NCI-H2107 (cell line): Measurements from ENCODE around the gene TMEM31.
"Not testable (repeated sequence)": the region's sequence is repeated elsewhere in the genome, so short reads cannot be mapped to it uniquely, and the experiment has no call there.

ENCODE experiments used
- DNase-seq: peaks from one replicate; lab custom pipeline; 2025; lab: John Stamatoyannopoulos, UW

TMEM31 gene

DNA sequence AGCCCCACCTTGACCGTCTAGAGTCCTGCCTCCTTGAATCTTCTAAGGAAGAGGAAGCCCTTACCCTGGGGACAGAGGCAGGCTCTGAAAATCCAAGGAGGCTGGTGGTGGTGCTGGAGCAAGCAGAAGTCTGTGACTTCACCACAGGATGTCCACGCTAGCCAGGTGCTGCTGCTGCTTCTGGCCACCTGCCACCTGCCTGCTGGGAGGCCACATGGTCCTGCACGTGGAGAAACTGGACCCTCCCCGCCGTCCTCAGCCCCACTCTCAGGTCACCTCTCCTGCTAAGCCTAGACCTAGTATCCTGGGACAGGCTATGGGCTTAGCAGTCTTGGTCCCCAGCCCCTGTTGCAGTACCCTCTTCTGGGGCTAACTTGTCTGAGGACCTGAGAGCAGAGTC lies 15.8 kb downstream of the TMEM31 start:
- no peak for DNase-seq

DNA sequence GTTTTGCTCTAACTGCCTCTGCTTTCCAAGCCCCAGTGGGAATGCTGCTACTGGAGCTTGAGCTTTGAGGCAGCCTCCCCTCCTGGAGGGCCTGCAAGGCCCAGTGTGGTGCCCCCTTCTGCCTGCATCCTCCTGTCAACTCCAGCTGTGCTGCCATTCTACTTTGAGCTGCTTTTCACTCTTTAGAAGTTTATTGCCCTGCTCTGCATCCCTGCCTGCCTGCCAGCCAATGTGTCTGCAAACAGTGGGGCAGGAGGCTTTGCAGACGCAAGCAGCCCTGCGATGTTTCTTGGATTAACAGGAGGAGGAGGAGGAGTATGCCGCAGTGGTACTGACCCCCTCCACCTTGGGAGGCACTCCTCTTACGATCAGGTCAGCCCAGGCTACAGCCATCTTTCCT lies 16.4 kb downstream of the TMEM31 start:
- DNase-seq: no peak

DNA sequence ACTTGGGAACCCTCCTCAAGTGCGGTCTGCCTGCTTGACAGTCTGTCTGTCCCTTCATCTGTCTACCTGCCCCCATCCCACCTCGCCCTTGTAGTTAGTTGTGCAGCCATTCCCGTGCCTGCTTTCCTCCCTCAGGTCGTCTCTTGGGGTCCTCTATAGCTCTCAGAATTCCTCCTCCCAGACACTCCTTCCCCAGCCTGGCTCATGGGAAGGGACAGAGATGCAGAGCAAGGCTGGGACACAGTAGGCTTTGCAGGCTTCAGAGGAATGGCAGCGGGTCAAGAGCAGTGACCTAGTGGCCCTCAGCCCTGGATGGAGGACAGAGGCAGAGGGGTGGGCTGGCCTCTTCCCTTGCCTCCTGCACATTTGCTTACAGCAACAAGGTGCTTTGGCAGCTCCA lies 18.3 kb downstream of the TMEM31 start:
- DNase-seq: no peak

DNA sequence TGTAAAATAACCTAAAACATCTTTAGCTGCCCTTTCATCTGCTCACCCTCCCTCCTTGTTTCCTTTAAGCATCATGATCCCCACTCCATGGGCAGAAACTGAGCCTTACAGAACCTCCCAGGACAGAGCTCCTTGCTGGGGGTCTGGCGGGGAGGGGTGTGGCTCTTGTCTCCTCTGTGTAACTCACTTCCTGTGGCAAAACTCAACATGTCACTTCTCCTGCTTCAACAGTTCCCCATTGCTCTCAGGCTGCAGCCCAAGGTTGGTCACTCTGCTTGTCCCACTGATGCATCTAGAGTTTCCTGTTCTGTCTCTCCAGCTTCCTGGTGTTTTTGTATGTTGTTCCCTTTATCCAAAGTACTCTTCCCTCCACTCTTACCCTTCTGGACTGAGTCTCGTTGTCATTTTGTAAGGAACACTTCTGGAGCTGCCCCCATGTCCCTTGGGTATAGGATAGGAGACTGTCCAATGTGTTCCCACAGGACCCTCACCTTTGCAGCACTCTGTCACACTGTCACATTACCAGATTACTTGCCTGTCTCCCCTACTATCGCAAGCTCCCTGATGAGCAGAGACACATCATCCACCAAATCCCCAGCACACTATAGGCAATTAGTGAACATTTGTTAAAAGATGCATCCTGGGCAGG lies 19.6 kb downstream of the TMEM31 start:
- DNase-seq: no peak

DNA sequence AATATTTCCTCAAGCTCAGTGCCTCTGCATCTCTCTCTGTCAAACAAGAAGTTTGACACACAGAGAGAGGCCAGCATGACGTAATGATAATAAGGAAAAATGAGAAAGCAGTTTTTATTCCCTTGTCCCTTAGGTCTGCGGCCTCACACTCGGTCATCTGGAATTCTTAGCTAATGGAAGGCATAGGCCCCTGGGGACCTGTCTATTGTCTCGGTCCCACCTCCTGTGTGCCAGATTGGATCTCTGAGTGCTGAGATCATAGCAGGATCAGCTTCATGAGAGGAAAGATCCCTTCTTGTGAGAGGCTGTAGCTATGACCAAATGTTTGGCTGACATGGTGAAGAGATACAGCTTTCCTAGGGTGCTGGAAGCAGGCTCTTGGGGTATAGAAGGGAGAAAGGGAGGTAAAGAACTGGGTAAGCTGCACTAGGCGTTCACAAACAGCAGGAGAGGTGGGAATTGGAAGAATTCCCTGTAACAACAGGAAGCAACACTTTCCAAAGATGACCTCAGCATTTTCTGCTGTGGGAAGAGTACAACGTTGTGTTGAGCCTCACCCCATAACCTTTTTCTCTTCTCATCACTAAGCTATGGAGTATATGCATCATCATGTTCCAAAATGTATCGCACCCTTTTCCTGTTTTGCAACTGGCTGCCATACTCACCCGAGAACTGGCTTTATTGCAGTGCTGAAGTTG lies 20.2 kb downstream of the TMEM31 start:
- peak; percentile 57 for DNase-seq

DNA sequence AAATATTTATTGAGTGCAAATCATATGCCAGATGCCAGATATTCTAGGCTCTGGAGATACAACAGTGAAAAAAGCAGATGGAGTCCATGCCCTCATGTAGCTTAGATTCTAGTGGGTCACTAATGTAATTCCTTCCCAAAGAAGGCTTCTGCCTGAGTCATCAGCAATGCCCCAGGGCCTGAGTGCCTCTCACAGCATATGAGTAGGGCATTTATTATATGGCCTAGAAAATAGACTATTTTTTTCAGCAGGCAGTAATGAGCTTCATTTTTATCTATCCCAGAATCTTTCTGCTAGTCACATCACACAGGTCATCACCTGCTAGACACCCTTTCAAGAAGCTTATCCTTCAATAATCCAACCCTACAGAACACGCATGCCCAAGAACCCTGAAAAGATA lies 22.3 kb downstream of the TMEM31 start:
- DNase-seq: no peak

DNA sequence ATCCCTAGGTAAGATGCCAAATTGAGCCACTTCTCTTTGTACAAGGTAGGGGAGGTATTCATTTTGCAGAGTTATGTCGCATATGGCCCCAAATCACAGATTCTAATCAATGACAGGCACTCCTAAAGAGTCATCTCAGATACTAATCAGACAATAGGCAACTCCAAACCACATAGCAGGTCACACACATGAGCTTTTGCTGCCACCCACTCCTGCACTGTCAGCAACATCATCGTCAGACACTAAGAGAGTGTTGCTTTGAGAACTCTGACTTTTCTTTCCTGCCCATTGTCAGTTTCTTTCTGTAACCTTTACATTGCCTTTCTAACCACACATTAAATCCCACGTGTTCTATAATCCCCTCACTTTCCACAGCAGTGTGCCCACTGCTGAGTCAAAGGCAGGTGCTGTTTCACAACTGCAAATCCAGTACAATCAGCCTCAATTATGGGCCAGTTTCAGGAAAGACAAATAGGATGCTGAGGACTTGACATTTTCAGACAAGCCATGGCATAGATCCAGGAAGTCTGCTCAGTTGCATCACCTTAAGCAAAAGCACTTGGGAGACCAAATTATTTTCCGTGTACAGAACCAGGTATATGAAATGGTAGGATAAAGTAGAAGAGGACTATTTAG lies 23.5 kb downstream of the TMEM31 start:
- no peak for DNase-seq

DNA sequence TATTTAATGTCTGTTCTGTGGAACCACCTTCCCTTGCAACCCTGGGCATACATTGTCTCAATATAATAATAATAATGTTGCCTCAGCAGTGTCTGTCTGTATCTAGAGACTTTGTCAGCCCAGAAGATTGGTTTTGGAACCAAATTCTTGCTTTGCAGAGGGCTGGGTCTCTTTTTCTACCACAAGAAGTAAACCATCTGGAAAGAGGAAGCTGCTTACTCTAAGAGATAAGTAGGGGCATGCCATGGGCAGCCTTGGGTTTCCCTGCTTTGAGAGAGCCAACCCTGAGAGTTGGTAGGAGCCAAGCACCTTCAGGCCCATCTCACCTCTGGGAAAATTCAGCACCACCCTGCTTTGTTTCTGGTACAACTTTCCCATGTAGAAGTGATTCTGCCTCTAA lies 27.0 kb downstream of the TMEM31 start:
- DNase-seq: no peak

DNA sequence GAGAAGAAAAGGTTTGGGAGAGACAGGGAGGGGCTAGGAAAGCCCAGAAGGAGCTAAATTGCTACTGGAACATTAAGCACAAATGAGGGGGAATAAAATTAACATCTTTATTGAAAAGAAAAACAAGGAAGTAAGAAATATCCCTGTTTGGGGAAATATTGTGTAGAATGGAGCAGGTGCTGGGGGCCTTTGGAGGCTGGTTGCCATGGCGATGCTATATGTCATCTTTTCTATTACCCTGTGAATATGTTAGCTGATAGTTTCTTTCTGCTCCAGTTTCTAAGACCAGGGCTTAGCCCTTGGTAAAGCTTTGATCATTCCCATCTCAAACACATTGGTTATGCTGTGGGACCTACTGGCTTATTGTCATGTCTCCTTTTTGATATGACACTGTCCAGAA lies 28.7 kb downstream of the TMEM31 start:
- no peak for DNase-seq

DNA sequence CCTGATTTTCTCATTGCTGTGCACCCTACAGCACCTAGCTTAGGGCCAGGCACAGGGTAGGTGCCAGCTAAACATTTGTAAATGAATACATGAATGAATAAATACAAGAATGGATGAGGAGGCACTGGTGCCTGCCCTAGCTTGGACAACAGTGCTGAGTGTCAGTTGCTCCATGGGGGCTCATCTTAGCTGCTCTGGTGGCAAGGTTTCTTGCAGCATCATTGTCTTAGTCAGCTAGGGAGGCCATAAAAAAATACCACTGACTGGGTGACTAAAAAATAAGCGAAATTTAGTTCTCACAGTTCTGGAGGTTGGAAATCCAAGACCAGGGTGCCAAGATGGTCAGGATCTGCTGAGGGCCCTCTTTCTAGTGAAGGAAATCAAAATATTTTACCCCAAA lies 31.2 kb downstream of the TMEM31 start:
- no peak for DNase-seq

DNA sequence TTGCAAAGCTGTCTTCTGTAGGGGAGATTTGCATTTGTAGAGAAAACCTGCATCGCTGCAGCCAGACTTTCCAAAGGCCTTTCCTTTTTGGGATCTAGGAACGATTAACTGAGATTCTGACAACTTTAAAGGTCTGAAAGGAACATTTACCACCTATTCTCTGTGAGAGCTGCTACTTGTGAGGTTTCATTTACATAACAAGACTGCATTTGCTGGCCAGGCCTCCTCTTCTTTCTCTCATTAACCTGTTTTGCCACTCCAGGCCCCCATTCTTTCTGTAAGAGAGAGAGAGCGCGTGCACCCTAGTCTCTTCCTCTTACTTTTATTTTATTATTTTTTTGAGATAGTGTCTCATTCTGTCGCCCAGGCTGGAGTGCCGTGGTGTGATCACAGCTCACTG lies 31.6 kb downstream of the TMEM31 start:
- DNase-seq: no peak

DNA sequence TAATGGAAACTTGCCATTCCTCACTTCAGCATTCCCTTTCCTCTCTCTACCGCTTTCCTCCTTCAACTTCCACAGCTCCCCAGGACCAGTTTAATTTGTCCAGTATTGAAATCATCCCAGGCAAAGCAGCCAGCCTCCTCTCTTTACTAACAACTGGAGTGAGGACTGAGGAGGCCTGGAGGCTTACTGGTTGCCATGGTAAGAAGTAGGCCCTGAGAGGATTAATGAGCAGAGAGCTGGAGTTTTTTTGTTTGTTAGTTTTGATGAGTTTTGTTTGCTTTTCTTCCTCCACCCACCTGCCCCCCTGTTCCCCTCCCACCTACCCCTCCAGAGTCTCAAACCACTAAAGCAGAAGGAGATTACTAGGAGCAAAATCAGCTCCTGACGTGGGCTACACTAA lies 36.5 kb downstream of the TMEM31 start:
- DNase-seq: no peak

DNA sequence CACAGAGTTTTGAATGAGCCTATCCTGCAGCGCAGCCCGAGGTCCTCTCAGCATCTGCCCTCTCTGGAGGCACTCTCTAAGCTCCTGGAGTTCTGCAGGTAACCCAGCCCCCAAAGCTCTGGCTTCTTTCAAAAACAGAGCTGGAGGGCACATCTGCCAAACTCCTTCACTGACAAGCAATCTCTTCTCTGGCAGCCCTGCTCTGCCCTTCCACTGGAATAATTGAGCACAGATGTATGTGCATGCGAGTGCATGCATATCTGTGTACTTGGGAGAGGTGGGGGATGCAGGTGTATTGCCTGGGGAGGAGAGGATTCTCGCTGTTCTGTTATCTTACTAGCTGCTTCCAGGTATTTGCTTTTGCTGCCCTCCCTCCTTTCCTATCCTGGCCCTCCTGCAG lies 43.7 kb downstream of the TMEM31 start:
- no peak for DNase-seq

DNA sequence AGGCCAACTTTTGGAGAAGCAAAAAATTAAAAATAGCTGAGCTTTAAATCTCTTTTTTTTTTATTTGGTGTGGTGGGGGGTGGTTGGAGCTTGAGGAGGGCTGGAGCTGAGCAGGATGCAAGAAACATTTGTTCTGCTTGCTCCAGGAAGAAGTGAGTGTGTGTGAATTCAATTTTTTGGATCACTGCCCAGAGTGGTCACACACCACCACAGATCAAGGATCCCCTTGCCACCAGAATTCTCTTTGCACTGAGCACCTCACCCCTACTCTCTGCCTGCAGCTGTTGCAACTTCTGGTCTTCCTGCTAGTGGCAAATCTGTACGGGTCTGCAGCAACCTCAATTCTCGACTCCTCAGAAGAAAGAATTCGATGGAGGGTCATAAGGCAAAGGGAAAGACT lies 46.0 kb downstream of the TMEM31 start:
- DNase-seq: peak; percentile 36

DNA sequence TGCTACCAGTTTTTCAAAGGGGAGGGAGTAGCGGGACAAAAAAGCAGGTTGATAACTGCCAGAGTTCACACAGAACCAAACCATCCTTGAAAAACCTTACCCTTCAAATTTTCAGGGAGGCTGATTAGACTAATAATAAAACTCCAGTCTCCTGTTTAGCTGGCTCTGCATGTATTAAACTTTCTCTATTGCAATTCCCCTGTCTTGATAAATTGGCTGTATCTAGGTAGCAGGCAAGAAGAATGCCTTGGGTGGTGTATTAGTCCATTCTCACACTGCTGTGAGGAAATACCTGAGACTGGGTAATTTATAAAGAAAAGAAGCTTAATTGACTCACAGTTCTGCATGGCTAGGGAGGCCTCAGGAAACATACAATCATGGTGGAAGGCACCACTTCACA lies 47.8 kb downstream of the TMEM31 start:
- DNase-seq: no peak

DNA sequence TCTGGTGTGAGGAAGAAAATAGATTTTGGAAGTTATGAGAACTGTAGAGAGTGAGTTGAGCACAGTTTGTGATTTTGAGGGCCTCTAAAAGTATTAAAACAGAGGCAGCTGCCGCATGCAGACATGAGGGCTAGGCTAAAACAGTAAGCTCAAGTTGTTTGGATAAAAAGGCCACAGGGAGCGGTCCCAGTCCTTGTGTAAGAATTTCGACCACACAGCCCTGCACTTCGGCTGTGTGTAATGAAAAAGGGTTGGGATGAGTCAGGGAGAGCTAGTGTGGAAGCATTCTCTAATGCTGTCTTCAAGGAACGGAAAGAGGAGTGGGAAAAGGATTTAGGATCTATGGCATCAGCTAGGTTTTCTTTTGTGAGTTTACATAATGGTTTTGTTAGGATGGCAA lies 52.8 kb downstream of the TMEM31 start:
- DNase-seq: not testable (repeated sequence)
